T-helper 2 cell treated with Interferon-gamma antibody and Interleukin-4, amounts not matched to agents 5 μg/mL and 100 μg/mL, for 36 hours (primary cell): ENCODE data around the gene COL19A1.
"Not testable (repeated sequence)": the region's sequence is repeated elsewhere in the genome, so short reads cannot be mapped to it uniquely, and the experiment has no call there.

Source experiments
- DNase-seq: peaks from one replicate; pipeline ENCODE4 v3.0.0; 2021; ENCODE audit warnings: low spot score
- H3K27ac Mint-ChIP-seq: one replicate; pipeline ENCODE4 v1.8.0; 2021; ENCODE audit warnings: mild to moderate bottlenecking, mixed read lengths
- H3K27me3 Mint-ChIP-seq: one replicate; pipeline ENCODE4 v1.8.0; 2021; ENCODE audit warnings: low read depth, mixed read lengths
- H3K36me3 Mint-ChIP-seq: one replicate; pipeline ENCODE4 v1.8.0; 2021; ENCODE audit warnings: low read depth, mixed read lengths
- H3K4me1 Mint-ChIP-seq: one replicate; pipeline ENCODE4 v1.8.0; 2021; ENCODE audit warnings: low read depth, mixed read lengths
- H3K4me3 Mint-ChIP-seq: one replicate; pipeline ENCODE4 v1.8.0; 2022; ENCODE audit warnings: mild to moderate bottlenecking, moderate library complexity, mixed read lengths
- H3K9me3 Mint-ChIP-seq: one replicate; pipeline ENCODE4 v1.8.0; 2021; ENCODE audit warnings: mixed read lengths

COL19A1 gene

DNA sequence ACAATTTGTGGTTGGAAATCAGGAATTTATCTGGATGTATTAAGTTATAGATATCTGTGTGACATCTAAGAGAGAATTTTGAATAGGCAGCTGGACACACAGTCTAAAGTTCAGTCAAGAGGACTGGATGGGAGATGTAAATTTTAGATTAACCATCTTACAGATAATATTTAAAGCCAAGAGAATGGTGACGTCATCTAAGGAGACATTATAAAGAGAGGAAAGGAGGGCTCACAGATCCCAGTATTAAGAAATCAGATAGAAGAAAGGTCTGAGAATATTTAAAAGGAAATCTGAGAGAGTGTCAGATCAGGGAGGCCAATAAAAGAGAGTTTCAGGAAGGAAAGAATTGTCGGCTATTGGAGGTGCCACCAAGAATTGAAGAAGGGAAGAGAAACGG, 9.4 kb downstream of the COL19A1 start:
- Mint-ChIP-seq H3K4me3 (no peak overlapping the region), H3K9me3 (no peaks in the 10 kb centered on the region), H3K36me3 (no peaks in the 10 kb centered on the region), H3K27me3 (peaks cover 8% of the 10 kb centered on the region), H3K27ac (no peak overlapping the region), H3K4me1 (no peaks in the 10 kb centered on the region)
- DNase-seq: no peak

DNA sequence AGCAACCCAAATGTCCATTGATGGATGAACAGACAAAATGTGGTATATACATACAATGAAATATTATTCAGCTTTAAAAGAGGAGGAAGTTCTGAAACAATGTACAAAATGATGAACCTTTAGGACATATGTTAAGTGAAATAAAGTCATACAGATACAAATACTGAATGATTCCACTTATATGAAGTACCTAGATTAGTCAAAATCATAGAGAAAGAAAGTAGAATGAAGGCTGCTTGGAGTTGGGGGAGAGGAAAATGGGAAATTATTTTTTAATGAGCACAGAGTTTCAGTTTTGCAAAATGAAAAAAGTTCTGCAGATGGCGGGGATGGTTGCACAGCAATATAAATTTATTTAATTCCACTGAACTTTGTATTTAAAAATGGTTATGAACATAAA, 12.4 kb downstream of the COL19A1 start:
- Mint-ChIP-seq H3K4me3 (no peak overlapping the region), H3K27ac (no peak overlapping the region), H3K9me3 (no peaks in the 10 kb centered on the region), H3K27me3 (peaks cover 19% of the 10 kb centered on the region), H3K36me3 (no peaks in the 10 kb centered on the region), H3K4me1 (peaks cover 2% of the 10 kb centered on the region)
- DNase-seq: no peak

DNA sequence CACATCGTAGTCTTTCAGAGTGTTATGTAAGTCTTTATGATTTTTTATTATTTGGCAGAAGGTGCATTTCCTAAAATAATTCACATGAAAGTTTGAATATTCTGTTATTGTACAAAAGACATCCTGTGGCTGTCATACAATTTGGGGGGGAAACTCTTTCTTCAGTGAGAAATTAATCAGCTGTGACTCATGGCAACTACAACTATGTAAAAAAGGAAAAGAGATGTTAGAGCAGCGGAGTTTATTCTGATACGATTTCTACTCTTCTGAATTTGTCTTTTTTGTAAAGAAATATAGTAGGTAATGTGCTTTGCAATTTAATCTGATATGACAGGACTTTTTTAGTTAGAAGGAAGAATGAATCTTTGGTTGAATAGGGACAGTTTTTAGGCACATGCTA, 14.2 kb downstream of the COL19A1 start:
- Mint-ChIP-seq H3K27me3 (peaks cover 17% of the 10 kb centered on the region), H3K9me3 (no peaks in the 10 kb centered on the region), H3K27ac (no peak overlapping the region), H3K36me3 (no peaks in the 10 kb centered on the region), H3K4me1 (peaks cover 2% of the 10 kb centered on the region), H3K4me3 (no peak overlapping the region)
- no peak for DNase-seq

DNA sequence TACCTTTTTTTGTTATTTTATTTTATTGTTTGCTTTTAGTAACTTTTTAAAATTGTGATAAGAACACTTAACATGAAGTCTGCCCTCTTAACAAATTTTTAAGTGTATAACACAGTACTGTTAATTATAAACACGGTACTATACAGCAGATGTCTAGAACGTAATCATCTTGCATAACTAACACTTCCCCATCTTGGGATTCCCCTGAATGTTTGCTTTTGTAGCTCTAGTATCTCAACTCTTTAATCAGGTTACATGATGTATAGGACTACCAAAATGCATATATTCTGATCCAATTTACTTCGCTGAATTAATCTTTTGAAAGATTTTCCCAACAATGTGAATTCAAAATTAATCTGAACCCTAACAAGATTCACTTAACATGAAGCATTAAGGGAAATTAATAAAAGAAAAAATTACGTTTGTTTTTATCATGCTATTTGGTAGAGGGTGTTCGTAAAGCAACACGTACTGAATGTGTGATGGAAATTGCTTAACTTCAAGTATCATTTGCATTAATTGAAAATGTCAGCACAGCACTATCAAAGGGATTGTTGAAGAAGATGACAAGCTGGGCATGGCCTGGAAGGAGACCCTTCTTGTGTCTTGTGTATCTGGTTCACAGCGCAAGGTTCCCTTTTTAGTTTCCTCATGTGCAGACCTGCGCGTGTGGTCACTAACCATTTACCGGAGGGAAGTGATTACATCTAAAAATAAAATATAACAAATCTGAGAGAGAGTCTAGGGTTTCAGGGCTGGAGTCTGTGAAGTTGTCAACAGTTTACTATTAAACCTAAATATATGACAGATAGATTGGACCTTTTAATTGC, 15.2 kb downstream of the COL19A1 start:
- Mint-ChIP-seq H3K36me3 (no peaks in the 10 kb centered on the region), H3K9me3 (no peaks in the 10 kb centered on the region), H3K27ac (no peak overlapping the region), H3K4me3 (no peak overlapping the region), H3K4me1 (peaks cover 2% of the 10 kb centered on the region), H3K27me3 (peaks cover 17% of the 10 kb centered on the region)
- DNase-seq: no peak

DNA sequence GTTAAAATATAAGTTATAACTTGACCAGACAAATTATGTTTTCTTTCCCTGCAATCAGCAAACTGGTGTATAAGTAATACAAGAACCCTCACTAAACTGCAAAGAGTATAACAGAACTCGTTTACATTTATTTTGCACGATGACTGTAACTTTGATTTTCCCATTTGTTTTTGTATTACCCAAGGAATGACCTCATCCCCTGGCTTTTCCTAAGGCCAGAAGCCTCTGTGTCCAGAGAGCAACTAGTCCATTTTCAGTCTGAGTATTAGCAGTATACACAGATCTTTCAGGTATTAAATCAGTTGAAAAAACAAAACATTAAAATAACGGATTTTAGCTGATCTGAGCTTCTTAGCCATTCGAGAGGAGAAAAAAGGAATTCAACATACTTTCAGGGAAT, 17.2 kb downstream of the COL19A1 start:
- no peak overlapping the region for H3K4me3 Mint-ChIP-seq
- DNase-seq: no peak
- H3K27ac Mint-ChIP-seq: no peak overlapping the region
- H3K36me3 Mint-ChIP-seq: no peaks in the 10 kb centered on the region
- no peaks in the 10 kb centered on the region for H3K9me3 Mint-ChIP-seq
- H3K27me3 Mint-ChIP-seq: peaks cover 17% of the 10 kb centered on the region
- peaks cover 2% of the 10 kb centered on the region for H3K4me1 Mint-ChIP-seq

DNA sequence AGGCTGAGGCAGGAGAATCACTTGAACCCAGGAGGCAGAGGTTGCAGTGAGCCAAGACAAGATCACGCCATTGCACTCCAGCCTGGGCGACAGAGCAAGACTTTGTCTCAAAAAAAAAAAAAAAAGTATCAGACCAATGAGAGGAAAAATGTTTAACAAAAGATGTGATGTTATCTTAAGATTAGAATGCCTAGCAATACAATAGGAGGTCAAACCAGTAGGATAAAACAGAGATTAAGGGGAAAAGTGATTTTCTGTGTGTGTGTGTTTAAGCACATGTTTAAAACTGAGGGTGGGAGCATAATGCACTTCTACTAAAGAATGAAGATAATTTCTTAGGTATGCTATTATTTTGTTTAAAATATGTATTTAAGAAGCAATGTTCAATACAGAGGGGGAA, 17.9 kb downstream of the COL19A1 start:
- peaks cover 2% of the 10 kb centered on the region for H3K4me1 Mint-ChIP-seq
- DNase-seq: no peak
- peaks cover 15% of the 10 kb centered on the region for H3K27me3 Mint-ChIP-seq
- no peak overlapping the region for H3K4me3 Mint-ChIP-seq
- no peak overlapping the region for H3K27ac Mint-ChIP-seq
- H3K9me3 Mint-ChIP-seq: no peaks in the 10 kb centered on the region
- H3K36me3 Mint-ChIP-seq: no peaks in the 10 kb centered on the region

DNA sequence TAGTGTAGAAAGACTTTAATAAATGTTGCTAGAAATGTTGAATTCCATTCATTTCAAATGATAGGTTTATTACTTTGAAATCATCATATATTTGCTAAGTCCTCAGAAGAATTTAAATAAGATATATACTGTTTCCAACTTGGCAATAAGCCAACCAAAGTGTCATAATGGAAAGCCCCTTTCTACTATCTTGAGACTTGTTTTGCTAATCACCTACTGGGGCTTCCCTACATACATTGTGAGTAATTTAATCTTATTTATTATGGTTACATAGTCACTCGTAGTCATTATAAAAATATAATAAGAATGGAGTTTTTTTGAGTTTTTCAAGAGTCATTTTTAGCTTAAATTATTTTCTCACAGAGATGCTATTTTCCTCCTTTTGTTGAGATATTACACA, 20.7 kb downstream of the COL19A1 start:
- DNase-seq: no peak
- no peaks in the 10 kb centered on the region for H3K36me3 Mint-ChIP-seq
- H3K9me3 Mint-ChIP-seq: no peaks in the 10 kb centered on the region
- H3K27me3 Mint-ChIP-seq: peaks cover 2% of the 10 kb centered on the region
- no peaks in the 10 kb centered on the region for H3K4me1 Mint-ChIP-seq
- H3K4me3 Mint-ChIP-seq: no peak overlapping the region
- no peak overlapping the region for H3K27ac Mint-ChIP-seq

DNA sequence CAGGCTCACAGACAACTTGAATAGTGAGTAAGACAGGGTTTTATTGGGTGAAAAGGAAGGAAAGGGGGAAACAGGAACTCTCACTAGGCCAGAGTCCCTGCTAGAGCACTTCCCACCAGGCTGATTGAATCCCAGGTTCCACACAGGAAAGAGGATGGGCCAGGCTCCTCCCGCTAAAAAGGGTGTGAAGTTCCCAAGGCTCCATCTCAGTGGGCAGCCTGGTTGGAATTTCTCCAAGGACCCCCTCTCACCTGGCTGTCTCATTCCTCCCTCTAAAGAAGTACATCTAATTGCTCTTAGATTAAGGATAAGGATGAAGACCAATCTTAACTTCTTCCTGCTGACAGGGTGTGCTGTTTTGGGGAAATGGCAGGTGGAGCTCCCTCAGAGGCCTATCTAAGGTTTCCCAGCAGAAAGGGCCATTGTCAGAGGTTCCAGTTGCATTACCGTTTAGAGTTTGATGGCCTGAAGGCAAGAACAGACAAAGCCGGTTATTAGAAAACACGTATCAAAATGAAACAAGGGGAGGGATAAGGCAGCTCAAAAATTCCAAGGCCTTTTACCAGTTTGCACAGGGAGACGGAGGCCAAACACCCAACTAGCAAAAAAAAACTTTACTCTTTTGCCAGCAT, 21.5 kb downstream of the COL19A1 start:
- Mint-ChIP-seq H3K36me3 (no peaks in the 10 kb centered on the region), H3K4me3 (no peak overlapping the region), H3K4me1 (no peaks in the 10 kb centered on the region), H3K27ac (no peak overlapping the region), H3K27me3 (peaks cover 2% of the 10 kb centered on the region), H3K9me3 (no peaks in the 10 kb centered on the region)
- no peak for DNase-seq

DNA sequence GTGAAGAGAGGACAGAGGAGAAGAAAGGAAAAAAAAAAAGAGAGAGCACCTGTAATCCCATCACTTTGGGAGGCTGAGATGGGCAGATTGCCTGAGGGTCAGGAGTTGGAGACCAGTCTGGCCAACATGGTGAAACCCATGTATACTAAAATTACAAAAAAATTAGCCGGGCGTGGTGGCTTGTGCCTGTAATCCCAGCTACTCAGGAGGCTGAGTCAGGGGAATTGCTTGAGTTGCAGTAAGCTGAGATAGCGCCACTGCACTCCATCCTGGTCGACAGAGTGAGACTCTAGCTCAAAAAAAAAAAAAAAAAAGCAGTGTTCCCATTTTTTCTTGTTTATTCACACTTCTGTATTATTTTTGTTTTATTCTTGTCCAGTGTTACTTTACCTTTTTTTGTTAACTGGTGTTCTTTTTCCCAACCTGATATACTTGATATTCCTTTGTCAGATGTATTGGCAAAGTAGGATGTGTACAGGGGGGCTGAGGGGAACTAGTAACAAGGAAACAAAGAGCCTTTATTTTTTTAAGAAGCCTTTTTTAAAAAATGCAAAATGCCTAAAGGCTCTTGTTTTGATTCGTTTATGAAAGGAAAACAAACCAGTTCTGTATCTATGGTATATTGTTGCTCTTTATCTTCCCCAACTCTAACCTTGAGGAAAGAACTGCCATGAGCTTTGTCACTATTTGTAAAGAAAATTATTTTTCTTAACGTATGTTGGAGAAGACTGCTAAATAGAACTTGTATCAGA, 22.3 kb downstream of the COL19A1 start:
- DNase-seq: no peak
- H3K9me3 Mint-ChIP-seq: no peaks in the 10 kb centered on the region
- H3K27me3 Mint-ChIP-seq: peaks cover 2% of the 10 kb centered on the region
- H3K4me1 Mint-ChIP-seq: no peaks in the 10 kb centered on the region
- no peak overlapping the region for H3K27ac Mint-ChIP-seq
- no peaks in the 10 kb centered on the region for H3K36me3 Mint-ChIP-seq
- H3K4me3 Mint-ChIP-seq: no peak overlapping the region

DNA sequence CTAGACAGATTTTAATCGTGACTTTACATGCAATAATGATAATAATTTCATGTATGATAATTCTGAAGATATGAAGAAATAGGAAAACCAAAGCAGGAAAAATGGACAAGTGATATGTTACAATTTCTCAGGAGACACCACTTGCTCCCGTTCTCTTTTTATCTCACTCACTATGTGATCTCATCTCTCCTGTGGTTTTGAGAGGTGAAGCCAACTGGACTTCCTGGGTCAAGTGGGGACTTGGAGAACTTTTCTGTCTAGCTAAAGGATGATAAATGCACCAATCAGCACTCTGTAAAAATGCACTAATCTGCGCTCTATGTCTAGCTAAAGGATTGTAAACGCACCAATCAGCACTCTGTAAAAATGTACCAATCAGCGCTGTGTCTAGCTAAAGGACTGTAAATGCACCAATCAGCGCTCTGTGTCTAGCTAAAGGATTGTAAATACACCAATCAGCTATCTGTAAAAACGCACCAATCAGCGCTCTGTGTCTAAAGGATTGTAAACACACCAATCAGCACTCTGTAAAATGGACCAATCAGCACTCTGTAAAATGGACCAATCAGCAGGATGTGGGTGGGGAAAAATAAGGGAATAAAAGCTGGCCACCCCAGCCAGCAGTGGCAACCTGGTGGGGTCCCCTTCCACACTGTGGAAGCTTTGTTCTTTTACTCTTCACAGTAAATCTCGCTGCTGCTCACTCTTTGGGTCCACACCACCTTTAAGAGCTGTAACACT, 23.0 kb downstream of the COL19A1 start:
- not testable (repeated sequence) for H3K27ac Mint-ChIP-seq, H3K27me3 Mint-ChIP-seq, H3K9me3 Mint-ChIP-seq, H3K4me1 Mint-ChIP-seq, H3K36me3 Mint-ChIP-seq, H3K4me3 Mint-ChIP-seq, DNase-seq

DNA sequence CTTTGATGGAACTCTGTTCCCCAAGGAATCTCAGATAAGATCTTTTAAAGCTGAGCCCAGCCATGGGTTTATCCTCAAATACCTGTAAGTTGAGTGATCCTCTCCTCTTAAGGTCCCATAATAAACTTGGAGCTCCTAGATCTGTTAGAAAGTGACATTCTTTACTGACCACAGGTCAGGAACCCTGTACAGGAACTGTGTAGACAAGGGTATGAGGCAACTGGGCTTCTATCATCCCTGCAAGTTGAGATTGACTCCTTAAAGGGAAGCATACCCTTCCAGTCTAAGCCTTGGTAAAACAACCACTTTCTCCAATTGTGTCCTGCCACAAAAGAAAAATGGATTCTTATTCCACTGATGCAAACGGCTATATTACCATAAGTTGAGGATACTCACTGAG, 26.2 kb downstream of the COL19A1 start:
- not testable (repeated sequence) for H3K9me3 Mint-ChIP-seq, H3K27ac Mint-ChIP-seq, H3K4me3 Mint-ChIP-seq, H3K4me1 Mint-ChIP-seq, DNase-seq, H3K27me3 Mint-ChIP-seq, H3K36me3 Mint-ChIP-seq

DNA sequence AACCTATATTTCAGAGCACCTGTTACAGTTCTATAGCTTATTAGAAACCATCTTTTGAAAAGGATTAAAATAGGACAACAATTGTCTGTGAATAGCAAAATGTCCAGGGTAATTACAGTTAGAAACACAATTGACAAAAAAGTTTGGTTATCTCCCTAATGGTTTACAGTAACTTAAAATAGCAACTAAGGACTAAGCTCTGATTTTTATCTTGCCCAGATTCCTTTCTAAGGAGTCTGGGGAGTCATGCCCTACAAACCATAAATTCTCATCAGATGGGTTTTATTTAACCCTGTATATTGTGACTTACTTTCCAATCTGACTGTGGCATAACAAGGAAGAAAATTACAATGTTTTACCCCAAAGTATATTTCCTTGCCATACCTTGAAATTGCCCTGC, 26.9 kb downstream of the COL19A1 start:
- not testable (repeated sequence) for H3K9me3 Mint-ChIP-seq, H3K4me1 Mint-ChIP-seq, H3K4me3 Mint-ChIP-seq, H3K27me3 Mint-ChIP-seq, DNase-seq, H3K36me3 Mint-ChIP-seq, H3K27ac Mint-ChIP-seq

DNA sequence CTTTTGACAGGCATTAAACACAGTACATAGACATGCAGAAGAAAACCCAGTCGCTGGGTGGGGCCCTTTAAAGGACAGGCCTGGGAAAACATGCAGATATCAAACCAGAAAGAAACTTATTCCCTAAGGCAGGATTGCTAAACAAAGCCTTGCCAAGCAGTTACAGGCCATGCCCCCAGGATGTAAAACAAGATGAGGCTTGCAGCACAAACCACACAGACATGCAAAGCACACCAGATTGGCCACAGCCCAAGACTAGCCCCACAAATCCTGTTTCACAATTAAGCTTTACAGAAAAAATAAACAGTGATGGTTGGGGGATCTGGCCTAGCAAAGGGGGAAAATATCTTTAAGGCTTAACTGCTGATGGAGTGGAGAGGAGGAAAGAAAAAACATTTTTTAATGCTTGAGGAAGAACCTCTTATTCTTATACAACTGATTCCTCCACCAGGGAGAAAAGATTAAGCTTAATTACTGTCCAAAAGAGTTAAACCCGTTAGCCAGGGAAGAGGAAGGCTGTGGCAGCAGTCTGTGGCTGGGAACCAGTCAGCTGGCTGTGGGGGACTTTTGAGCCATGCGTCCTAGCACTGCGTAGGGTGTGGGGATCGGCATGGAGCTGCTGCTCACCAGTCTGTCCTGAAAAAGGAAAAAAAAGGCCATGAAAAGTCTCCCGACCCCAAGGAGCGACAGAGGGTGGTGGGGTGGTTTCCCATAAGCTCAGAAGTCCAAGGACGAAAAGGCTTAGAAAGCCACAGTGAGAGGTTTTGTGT, 28.4 kb downstream of the COL19A1 start:
- Mint-ChIP-seq H3K4me1 (no peaks in the 10 kb centered on the region), H3K27ac (no peak overlapping the region), H3K9me3 (no peaks in the 10 kb centered on the region), H3K4me3 (no peak overlapping the region), H3K27me3 (peaks cover 2% of the 10 kb centered on the region), H3K36me3 (no peaks in the 10 kb centered on the region)
- DNase-seq: no peak
